HuH-7.5 (cell line): ENCODE results near the gene CGB1.
A peak's percentile ranks its signal among the peaks of the same experiment; 100 is the strongest.
"Not testable (repeated sequence)": the region's sequence is repeated elsewhere in the genome, so short reads cannot be mapped to it uniquely, and the experiment has no call there.

ENCODE experiments used
- DNase-seq: peaks from one replicate; pipeline ENCODE4 v3.0.0; 2011; ENCODE audit warnings: low spot score

CGB1 gene

DNA sequence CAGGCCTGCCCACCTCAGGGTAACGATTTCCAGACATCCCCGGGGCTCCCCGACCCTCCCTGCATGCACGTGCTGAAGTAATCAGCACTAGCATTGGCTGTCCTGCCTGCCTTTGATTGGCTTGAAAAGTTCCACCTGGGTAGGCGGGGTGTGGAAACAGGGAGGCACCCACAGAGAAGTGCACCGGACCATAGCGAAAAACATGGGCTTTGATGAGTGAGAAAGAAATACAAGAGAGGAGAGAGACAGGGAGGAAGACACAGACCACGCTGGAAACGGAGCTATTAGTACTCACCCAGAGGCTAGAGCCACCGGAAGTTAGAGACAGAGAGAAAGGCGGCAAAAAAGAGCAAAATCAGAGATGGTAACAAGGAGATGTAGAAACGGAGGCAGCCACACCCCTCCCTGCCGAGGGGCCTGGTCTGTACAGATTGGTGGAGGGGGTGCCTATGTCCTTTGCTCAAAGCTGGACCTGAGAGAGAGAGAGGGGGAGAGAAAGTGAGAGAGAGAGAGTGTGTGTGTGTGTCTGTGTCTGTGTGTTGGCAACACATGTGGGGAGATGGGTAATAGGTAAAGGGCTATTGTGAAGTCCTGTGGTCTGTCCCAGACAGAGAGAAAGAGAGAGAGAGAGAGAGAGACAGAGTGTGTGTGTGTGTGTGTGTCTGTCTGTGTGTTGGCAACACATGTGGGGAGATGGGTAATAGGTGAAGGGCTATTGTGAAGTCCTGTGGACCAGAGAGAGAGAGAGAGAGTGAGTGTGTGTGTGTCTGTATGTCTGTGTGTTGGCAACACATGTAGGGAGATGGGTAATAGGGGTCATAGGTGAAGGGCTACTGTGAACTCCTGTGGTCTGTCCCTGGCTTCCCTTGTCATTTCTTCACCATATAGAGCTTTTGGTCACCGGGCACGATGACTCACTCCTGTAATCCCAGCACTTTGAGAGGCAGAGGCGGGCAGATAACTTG is 15.5 kb downstream of the CGB1 start:
- DNase-seq: no peak

DNA sequence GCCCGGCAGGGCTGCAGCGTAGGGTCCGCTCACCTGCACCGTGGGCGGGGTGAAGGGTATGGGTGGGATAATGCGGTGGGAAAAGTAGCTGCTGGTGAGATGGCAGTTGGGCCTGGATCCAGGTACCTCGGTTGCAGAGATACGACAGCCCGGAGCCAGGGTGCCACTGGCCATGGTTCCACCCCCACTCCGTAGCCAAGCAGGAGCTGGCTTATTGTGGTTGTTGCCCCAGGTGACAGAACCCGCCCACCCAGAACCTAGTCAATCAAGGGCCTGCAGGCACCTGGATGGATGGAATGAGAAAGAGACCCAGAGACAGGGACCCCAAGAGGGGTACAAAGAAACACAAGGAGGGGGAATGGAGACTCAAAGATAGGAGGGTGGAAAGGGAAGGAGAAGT is 16.4 kb downstream of the CGB1 start:
- DNase-seq: no peak

DNA sequence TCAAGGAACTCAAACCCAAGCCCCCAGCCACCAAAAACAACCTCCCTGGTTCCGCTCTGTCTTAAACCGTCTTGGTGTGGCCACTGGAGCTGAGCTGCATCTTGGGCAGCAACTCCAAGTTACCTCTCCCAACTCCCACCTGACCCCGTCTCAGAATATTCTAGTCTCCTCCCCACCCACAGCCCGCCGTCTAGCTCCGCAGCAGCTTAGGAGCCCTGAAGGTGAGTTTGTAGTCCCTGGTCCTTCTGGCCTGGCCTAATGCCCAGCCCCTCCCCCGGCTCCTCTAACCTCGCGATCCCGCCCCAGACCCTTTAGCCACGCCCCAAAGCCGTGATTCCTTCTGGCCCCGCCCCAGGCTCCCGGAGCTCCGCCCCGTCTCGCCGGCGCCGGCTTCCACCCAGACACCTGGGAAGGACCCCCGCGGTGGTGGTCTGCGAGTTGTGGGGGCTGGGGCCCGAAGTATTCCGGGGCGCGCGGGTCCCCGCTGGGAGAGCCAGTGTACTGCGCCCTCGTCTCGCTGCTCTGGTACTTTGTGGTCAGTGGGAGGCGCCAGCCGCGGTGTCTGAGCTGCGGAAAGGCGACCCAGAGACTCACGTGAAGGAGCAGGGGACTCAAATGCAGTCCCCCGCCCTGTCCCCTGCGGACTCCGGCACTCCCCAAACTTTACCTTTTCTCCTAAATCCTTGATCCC is 17.3 kb downstream of the CGB1 start:
- peak; percentile 92 for DNase-seq

DNA sequence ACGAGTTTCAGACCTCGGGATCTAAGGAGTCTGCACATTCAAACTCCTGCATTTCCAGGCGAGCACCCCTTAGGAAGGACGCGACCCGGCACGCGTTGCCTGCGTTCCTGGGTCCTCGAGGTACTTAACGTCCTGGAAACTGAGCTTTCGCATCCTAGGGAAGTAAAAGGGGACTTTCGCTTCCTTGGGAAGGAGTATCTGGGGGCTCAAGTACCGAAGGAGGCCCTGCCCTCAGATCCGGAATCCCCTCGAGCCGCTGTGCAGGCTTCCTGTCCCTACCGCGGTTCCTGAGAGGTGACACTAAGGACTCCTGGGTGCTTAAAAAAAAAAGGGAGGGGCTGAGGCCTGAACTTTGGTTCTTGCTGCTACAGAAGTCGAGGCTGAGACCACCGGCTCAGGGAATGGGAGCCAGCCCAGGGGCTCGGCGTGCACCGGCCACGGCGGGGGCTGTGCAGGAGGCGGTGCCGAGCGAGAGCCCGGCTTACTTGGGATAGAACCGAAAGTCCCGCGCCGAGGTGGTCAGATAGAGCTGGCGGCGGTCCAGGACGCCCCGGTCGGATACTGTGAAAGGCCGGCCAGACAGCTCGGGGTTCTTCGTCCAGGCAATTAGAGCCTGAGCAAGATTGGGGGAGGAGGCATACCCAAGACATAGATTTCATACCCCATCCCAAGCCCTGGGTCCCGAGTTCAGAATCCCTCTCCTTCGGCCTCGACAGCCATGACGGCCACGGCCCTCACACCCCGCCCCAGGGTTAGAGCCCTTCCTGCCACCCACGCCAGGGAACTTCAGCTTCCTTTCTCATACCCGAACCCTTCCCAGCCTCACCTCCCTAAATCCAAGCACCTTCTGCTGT is 18.1 kb downstream of the CGB1 start:
- not testable (repeated sequence) for DNase-seq

DNA sequence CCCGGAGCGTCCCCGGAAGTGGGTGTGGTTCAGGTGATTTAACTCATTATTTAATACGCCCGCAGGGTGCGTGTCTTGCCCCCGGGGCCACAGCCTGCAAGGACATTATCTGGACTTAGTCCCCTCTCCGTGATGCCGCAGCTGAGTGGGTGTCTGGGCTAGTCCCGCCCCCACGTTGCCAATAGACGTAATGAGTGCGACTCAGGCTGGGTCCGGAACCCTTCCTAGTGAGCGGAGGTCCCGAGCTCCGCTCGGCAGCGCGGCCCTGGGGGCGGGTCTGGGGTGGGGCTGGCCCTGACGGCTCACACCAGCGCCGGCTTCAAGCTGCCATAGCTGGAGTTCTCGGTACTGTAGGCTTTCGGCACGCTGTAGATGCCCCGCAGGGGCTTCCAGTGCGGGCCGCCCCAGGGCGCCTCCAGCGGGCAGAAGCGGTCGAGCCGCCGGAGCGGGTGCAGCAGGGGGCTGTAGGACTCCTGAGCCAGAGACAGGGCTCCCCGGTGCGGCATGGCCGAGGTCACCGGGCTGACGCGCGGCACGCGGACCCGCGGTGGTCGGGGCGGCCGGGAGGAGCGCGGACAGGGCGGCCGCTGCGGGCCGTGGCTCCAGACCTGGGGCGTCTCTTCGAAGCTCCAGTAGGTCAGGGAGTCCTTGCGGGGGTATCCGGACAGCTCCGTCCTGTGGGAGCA is 18.9 kb downstream of the CGB1 start:
- peak; percentile 92 for DNase-seq

DNA sequence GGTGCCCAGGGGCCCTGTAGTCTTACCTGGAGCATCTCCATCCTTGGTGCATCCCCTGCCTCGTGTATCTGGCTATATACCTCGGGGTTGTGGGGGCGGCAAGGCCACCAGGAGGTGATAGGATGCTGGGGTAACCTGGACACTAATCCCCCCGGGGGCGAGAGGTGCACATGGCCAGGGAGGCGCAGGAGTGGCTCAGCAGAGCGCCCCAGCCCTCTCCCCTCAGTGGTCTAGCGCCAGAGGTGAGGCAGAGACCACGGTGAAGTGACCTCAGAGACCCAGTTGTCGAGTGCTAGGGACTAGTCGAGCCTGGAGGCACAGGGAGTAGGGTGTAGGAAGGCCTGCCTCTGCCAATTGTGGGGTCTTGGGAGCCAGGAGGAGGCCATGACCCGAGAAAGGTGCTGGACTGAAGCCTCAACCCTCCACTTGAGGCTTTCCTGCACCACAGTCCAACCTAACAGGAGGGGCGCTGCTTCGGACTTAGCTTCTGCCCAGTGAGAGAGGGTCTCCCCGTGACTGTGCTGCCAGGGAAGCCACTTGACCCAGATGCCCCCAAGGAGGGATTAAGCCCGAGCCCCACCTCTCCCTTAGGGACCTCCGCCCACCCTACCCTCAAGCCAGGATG is 19.5 kb downstream of the CGB1 start, which contains the start of gene LHB:
Gene LHB (minus strand): TSS at position 51 of the 625 bp plus-strand sequence. CDS start 10 bp downstream, at position 41.
- no peak for DNase-seq

DNA sequence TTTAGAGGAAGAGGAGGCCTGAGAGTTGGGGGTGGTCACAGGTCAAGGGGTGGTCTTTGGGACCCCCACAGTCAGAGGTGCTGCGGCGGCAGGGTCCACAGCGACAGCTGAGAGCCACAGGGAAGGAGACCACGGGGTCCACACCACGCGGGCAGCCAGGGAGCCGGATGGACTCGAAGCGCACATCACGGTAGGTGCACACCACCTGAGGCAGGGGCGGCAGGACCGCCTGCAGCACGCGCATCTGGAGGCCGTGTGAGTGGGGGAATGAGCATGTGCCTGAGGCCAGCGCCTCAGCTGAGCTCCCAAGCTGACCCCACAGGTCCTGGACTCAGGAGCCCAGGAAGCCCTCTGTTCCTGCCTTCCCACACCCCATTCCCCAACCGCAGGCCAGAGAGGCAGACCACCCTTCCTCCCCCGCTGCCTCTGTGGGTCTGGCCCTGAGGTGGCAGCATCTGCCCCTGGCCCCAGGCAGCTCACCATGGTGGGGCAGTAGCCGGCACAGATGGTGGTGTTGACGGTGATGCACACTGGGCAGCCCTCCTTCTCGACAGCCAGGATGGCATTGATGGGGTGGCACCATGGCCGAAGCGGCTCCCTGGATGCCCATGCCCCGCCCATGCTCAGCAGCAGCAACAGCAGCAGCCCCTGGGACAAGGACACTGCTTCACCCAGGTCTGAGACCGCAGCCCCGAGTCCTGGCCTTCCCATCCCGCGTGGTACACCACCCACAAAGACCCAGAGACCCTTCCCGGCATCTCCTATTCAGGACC is 20.4 kb downstream of the CGB1 start:
- DNase-seq: no peak

DNA sequence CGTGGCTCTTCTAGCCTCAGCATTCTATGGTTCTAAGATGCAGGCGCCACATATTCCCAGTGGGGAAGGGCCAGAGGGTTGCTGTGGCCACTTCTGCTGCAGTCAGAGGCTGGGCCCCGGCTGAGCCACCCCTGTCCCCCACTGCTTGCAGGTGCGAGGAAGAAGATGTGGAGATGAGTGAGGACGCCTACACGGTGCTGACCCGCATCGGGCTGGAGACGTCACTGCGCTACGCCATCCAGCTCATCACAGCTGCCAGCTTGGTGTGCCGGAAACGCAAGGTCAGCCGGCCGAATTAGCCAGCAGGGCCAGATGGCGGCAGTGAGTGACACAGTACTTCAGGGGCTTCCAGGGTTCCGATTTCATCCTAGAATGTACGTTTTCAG is 21.8 kb downstream of the CGB1 start:
- DNase-seq: no peak

GRCh38 chr19:49014123-49014869 is 22.4 kb downstream of the CGB1 start:
- DNase-seq: no peak

DNA sequence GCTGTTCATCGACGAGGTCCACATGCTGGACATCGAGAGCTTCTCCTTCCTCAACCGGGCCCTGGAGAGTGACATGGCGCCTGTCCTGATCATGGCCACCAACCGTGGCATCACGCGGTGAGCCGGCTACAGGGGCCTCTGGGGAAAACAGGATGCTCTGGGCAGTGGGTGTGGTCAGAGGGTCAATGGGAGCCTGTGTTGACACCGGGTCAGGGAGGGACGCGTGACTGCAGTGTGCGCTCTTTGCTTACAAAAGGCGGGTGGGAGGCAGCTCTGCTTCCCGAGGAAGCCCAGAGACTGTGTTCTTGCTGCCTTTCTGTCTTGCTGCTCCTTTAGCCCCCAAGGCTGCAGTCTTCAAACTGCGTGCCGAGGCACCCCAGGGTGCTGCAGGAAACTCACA is 25.5 kb downstream of the CGB1 start:
- DNase-seq: no peak

DNA sequence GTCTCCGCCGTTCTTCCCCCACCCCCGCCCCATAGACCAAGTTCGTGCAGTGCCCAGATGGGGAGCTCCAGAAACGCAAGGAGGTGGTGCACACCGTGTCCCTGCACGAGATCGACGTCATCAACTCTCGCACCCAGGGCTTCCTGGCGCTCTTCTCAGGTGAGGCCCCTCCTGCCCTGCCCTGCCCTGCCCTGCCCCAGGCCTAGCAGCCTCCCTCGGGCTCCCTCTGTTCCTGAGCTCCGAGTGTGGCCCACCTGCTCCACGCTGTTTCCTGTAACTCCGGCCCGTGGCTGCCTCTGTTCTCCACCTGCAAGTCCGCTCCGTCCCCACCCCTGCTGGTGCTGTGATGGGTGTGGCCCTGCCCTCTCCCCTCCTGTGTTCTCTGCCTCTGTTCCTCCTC is 26.2 kb downstream of the CGB1 start:
- no peak for DNase-seq

- DNase-seq: no peak
Measured at GRCh38 chr19:49009828-49010227, 26.9 kb downstream of the CGB1 start.

DNA sequence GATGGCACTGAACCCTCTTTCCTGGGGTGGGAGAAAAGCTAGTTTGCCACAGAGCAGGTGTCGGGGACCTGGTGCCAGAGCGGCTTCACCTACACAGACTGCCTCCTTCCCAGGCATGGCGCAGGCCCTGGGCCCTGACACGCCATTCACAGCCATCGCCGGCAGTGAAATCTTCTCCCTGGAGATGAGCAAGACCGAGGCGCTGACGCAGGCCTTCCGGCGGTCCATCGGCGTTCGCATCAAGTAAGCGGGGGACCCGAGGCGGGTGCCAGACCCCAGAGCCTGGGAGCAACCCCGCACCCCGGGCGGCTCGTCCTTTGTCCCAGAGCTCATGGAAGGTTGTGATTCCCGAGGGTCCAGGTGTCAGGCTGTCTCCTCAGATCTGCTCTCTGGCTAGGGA is 29.8 kb downstream of the CGB1 start:
- DNase-seq: no peak

GRCh38 chr19:49004964-49005614 is 31.6 kb downstream of the CGB1 start:
- no peak for DNase-seq

GRCh38 chr19:49004133-49004532 is 32.6 kb downstream of the CGB1 start:
- DNase-seq: no peak

- peak; percentile 68 for DNase-seq
Measured at GRCh38 chr19:48999481-49000325, 37.0 kb downstream of the CGB1 start.

DNA sequence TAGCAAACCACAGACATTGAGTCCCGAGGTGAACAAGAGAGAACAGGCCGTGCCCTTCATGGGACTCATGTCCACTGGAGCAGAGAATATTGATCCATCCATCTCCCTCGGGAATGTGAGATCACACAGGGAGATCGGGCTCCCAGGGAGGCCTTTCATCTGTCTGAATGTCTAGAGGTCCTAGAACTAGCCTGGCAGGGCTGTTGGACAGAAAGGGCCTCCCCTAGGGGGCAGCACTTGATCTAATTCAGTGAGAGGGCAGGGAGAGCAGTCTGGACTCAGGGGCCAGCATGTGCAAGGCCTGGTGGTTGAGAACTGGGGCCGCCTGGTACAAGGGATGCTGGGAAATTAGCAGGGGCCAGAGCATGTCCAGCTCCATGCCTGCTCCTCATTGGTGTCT is 38.7 kb downstream of the CGB1 start:
- DNase-seq: peak; percentile 76

DNA sequence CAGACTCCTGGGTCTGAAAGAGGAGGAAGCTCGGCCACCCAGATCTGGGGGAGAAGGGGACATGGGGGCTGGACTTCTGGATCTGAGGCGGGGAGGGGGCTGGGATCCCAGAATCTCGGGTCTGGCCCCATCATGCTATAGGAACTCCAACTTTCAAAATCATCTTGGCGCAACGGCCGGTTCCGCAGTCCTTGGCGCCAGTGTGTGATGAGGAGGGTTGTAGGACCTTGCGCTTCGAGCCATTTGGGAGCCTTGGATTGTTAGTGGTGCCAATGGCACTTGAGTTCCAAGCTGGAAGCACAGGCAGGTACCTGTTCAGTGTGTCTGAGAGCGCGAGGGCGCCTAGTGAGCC is 42.7 kb downstream of the CGB1 start:
- DNase-seq: no peak
